GM19452 (cell line): ENCODE results near the gene GRK6.

Source experiments
- ATAC-seq: cut with Tn5 transposase; IDR thresholded peaks from one replicate; pipeline ENCODE4 v1.9.1; 2021; ENCODE audit not compliant: unreplicated experiment

The GRK6 gene

DNA sequence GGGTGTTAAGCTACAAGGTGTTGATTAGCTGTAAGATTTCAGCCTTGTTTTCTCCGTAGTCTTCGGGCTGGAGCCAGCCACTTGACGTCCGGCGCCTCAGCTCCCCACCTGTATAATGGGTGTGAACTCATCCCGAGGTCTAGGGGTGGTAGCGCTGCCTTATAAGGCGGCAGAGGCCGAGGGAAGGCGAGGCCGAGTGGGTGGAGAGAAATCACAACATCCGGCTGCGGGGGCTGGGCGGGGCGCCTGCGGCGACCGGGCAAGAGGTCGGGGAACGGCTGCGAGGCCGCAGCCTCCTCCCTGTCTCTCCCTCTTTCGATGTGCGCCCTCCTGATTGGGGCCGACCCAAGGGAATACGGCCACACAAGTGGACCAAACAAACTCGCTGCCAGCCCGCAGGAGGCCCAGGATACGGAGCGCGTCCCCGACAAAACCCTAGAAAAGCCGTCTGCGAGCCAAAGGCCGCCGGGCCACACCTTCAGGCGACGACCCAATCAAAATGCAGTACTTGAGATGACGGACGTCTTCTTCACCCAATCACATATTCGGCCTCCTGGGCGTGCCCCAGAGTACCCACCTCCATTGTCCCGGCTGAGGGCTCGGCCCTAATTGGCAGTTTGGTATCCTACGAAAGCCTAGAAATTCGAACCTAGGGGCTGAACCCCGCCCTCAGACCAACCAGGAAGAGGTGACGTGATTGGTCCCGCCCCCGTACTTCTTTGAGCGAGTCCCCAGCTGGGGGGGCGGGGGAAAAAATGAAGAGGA, 493 bp upstream of the GRK6 start:
- ATAC-seq, result peak; percentile 73

DNA sequence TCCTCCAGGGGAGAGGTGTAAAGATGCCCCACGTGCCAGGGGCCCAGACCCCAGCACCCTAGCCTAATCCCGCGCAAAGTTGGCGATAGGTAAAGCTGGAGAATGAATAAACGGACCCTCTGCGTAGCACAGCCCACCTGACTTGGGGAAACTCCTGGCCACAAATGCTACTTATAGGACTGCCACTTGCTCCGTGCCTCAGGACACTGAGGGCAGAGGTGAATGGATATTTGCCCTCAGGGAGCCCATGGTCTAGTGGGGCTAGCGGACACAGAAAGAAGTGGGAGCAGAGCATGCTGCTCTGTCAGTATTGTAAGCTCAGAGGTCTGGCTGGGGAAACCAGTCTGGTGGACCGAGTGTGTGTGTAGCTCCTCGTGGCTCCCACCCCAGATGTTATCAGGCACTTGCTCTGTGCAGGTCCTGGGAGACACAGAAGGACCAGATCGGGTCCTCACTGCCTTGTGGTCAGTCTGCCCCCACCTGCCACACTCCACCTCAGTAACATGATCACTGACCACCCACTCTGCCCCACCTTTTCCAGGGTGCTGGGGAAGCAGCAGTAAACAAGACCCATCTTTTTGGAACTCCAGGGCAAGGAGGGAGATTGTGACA, 841 bp downstream of the GRK6 start:
- ATAC-seq, result no peak

DNA sequence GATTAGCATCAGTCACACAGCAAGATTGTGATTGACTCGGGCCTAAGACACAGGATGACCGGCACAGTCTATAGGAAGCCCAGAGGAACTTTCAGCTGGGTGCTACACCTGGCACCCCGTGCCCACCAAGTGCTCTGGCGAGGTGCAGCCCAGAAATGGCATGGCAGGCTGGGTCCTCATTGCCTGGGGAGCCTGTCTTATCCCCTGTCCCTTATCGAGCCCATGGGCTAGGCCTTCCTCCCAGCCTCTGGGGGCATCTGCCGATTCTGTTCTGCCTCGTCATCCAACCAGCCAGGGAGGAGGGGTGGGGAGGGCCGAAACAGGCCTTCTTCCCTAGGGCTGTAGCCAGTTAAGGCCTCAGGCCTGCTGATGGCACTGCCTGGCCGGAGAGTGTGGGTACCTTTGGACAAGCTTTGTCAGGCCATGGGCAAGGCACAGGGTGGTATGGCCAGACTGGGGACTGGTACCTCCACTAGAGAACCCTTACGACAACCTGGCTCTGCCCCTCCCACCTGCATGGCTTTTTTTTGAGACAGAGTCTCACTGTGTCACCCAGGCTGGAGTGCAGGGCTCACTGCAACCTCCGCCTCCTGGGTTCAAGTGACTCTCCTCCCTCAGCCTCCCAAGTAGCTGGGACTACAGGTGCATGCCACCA, 1.6 kb downstream of the GRK6 start:
- no peak for ATAC-seq

DNA sequence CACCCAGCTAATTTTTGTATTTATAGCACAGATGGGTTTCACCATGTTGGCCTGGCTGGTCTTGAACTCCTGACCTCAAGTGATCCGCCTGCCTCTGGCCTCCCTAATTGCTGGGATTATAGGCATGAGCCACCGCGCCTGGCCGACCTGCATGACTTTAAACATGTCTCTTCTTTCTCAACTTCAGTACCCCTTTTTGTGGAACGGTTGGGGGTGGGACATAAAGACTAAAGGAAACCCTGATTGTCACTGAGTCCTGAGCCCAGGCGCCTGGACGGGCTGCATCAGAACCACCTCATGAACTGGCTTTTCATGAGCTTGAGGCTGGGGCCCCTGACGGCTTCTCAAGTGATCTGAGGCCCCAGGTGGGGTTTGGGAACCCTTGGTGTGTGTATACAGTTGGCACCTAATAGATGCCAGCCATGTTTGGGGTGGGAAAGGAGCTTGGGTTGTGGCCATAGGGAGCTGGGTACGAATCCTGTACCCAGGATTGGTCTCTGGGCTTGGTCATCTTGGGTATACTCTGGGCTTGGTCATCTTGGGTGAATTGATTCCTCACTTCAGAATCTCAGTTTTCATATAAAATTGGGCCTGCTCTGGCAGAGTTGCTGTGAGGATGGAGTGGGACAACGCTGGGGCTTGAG, 2.2 kb downstream of the GRK6 start:
- no peak for ATAC-seq

DNA sequence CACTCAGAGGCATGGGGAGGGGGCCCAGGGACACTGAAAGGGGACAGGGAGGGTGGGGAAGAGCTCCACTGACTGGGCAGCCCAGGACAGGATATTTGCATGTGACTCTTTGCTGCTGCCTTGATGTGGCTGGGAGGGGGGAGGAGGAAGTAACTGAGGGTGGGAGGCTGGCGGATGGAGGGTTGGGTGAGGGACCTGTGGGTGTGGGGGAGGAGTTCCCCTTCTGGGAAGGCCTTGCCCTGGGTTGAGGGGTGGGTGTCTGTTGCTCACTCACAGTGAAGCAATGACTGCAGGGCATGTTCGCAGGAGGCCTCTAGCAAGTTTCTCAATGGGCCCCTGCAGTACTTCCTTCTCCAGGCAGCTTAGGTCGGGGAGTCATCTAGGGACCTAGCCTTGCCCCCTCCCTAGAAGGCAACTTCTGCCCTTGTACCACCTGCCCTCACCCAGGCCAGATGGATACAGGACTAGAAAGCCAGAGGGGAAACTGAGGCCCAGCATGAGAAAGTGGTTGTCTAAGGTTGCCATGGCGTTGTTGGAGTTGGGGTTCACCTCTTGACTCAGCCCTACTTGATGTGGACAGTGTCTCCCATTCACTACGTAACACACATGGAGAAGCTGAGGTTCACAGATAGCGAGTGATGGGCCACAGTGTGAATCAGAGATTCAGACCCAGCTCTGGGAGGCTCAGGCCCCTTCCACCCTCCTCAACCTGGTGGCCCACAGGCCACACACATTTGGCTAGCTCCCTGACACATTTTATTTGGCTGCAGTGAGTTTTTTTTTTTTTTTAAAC, 3.0 kb downstream of the GRK6 start:
- no peak for ATAC-seq

DNA sequence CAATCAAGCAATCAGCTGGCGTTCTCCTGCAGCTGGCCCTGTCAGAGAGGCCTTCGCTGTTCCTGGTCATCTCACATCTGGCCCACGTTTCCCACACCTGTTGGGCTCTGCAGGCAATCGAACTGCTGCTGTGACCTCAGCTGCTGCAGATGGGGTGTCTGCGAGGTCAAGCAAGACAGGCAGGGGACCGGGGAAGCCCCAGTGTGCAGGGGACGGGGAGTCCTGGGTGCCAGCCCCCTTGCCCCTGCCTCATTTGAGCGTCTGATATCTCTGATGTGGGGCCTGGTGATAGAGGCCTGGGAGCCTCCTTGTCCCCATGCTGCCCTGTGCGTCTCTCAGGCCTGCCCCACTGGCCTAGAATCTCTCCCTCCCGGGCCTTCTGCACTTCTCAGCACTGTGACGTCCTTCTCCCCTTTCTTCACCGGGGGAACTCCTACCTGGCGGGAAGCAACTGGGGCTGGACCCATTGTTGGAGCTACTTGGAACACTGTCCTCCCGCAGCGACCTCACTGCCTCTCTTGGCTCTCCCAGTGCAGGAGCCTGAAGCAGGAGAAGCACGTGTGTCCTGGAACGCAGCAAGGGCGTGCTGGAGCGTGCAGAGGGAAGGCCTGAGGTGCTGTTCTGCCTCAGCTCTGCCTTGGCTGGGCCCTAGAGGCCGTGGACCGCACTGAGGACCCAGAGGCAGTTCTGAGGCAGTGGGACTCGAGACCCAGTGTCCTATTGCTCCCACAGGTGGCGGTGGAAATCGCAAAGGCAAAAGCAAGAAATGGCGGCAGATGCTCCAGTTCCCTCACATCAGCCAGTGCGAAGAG, 3.9 kb downstream of the GRK6 start:
- no peak for ATAC-seq

DNA sequence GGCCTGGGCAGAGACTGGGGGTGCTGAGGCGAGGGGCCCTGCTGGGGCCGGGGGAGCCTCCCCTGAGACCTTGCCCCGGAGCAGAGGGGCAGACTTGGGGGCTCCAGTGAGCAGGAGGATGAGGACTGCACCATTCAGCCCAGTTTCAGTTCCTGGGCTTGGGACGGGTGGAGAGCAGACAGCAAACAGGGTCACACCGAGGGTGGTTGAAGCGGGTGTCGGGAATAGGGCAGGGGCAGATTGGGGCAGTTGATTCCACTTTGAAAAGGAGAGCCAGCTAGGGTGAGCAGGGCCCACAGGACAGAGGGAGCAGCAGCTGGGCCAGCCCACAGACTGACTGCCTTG, 4.5 kb downstream of the GRK6 start:
- ATAC-seq, result no peak

DNA sequence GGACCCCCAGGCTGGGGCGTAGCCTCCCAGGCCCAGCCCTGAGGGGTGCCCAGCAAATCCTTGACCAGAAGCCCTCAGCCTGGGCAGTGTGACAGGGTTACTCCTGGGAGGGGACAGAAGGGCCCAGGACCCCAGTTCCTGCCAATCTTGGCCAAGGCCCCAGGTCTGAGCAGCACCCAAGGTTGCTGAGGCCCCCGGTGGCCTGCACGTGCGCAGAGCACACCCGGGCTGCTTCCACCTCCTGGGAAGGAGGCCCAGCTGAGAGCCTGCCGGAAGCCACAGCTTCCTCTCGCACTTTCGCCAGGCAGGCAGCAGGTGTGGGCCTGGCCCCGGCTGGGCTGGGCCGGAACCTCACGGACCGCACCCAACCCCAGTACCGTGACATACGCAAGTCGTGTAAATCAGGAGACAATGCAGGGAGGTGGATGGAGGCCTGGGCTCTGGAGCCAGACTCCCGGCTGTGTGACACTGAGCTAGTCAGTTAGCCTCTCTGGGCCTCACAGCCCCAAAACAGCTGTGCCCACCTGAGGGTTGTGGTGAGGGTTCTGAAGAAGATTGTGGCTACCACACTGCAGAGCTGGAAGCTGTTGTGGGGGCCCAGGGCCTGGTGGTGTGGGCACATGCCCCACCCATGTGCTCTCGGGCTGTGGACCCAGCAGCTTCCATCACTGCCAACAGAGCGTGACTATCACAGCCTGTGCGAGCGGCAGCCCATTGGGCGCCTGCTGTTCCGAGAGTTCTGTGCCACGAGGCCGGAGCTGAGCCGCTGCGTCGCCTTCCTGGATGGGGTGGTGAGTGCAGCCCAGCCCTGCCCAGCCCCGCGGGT, 5.1 kb downstream of the GRK6 start:
- ATAC-seq, result peak; percentile 45

DNA sequence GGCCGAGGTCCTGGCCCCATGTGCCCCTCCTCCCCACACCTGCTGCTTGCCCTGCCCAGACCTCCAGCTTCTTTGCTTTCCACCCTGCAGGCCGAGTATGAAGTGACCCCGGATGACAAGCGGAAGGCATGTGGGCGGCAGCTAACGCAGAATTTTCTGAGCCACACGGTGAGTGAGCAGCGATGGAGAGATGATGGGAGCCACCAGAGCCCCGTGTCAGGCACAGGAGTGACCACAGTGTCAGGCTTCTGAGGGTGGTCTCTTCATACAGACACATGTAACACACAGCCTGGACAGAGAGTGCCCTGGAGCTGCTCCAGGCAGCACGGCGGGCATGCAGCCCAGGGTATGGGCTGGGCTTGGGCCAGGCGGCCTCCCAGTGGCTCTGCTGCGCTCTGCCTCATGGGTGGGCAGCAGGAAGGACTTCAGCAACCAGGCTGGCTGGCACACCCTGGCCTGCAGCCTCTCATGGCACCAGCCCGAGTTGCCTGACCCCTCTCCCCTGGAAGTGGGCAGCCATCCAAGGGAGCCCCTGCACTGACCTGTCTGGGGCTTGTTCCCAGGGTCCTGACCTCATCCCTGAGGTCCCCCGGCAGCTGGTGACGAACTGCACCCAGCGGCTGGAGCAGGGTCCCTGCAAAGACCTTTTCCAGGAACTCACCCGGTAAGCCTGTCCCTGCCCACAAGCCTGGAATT, 5.8 kb downstream of the GRK6 start:
- ATAC-seq, result no peak

DNA sequence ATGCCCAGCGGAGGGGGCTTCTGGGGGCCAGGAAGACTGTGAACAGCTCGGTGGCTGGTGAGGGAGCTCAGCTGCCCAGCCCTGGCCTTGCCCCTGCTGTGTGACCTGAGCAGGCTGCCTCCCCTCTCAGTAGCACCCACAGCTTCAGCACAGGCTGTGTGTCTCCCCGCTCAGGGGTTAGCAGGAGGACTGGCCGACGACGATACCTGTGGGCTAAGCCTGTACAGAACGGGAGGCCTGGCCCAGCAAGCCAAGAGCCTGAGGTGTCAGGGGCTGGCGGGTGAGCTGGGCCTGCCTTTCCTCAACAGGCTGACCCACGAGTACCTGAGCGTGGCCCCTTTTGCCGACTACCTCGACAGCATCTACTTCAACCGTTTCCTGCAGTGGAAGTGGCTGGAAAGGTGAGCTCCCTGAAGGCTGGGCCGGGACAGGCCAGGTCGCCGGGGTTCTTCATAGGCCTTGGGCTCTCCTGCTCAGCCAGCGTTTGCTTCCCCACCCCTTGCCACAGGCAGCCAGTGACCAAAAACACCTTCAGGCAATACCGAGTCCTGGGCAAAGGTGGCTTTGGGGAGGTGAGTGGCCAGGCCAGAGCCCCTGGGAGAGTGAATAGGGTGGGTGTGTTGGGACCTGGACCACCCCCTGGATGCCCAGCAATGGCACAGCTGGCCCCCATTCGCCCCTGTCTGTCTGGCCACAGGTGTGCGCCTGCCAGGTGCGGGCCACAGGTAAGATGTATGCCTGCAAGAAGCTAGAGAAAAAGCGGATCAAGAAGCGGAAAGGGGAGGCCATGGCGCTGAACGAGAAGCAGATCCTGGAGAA, 6.6 kb downstream of the GRK6 start:
- ATAC-seq, result no peak

DNA sequence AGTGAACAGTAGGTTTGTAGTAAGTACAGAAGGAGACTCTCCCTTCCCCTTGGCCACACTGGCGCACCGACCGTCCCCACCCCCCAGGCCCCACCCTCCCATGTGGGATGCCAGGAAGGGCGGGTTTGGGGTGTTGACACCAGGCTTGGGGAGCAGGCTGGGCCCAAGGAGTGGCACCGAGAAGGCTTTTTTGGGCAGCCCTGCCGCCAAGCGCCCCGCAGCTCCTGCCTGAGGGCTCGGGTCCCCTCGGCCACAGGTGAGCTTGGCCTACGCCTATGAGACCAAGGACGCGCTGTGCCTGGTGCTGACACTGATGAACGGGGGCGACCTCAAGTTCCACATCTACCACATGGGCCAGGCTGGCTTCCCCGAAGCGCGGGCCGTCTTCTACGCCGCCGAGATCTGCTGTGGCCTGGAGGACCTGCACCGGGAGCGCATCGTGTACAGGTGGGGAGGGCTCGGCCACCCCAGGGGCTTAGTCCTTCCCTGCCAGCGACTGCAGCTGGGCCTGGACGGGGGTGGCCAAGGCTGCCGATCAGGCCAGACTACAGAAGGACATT, 7.3 kb downstream of the GRK6 start:
- ATAC-seq, result no peak

DNA sequence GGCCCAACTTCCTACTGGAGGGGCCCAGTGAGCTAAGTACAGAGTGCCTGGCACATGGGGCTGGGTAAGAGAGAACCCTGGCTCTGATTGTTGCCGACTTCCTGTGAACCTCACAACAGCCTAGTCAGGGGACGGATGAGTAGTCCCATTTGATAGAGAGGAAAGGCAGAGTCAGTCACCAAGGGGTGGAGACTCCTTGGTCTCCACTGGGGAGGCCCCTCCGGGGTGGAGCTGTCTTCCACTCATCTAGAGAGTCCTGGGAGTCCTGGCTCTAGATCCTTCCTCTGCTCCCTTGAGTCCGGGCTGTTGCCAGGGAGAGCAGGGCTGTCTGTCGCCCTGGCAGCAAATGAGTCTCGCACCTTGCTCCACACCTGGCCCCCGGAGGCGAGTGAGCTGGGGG, 8.0 kb downstream of the GRK6 start:
- ATAC-seq, result no peak

DNA sequence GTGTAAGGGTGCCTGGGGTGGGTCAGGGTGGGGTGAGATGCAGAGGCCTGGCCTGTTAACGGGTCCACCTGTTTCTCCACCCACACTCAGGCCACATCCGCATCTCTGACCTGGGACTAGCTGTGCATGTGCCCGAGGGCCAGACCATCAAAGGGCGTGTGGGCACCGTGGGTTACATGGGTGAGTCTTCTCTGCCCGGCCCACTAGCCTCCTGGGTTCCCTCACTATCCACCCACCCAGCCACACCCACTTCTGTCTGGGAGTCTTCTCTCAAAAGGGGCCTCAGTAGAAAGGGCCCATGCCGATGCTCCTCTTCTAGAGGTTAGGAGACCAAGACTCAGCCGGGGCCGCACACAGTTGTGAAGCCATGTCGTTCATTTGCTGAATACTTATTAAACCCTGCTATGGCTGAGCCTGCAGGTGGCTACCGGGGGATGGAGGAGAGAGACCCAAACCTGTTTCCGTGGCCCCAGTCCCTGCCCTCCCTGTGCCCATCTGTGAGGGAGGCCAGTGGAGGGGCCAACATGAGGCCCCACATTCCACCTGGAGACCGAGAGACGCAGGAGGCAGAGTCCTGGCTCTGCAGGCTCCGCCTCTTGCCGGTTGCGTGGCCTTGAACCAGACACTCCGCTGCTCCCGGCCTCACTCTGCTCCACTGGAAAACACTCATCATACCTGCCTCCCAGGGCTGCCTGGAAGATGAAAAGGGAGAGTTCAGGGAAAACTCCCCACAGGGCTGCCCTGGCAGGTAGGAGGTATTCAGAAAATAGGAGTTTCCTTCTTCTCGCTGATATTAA, 8.7 kb downstream of the GRK6 start:
- no peak for ATAC-seq

DNA sequence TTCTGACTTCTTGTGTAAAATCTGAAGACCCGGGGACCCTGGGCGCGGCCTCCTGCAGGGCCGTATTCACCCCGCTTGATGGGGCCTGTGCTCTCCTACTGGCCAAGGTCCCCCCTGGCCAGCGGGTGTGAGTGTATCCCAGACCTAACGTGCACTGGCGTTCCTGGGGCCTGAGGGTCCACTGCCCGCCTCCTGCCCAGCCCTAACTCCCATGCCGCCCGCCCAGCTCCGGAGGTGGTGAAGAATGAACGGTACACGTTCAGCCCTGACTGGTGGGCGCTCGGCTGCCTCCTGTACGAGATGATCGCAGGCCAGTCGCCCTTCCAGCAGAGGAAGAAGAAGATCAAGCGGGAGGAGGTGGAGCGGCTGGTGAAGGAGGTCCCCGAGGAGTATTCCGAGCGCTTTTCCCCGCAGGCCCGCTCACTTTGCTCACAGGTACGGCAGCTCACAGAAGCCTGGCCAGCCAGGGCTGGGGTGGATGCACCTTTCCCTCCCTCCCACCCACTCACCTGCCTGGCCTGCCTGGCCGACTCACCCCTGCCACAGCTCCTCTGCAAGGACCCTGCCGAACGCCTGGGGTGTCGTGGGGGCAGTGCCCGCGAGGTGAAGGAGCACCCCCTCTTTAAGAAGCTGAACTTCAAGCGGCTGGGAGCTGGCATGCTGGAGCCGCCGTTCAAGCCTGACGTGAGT, 9.5 kb downstream of the GRK6 start:
- no peak for ATAC-seq

DNA sequence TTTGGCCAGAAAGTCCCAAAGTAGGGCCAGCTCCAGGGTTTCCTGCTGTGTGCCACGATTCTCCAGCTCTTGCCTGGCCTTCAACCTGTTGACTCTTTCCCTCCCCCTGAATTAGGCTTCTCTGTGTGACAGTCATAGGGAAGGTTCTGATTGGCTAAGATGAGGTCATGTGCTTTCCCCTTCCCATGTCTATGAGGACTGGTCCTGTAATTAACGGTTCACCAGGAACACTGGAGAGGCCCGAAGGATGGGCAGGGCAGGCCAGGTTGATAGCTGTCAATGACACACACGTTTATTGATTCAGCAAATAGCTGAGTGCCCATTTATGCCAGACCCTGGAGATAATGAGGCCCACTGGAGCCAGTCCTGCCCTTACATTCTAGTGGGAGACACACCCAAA, 11.1 kb downstream of the GRK6 start:
- ATAC-seq, result no peak

DNA sequence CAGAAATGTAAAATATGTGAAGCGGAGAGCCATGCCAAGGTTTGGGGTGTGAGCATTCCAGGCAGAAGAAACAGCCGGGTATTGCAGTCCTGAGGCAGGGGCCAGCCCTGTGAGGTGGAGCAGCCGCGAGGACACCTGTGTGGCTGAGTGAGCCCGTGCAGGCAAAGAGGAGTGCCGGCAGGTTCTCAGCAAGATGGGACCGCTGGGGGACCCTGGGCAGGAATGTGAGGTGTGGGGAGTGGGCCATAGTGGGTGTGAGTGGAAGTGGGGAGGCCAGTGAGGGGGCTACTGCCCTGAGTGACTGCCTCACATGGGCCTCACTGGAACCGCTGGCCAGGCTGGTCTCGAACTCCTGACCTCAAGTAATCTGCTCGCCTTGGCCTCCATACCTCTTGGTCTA, 12.0 kb downstream of the GRK6 start:
- ATAC-seq, result no peak
